HG03064 (cell line): ENCODE results near the gene RPL31.

Experiments
- ATAC-seq: cut with Tn5 transposase; IDR thresholded peaks from one replicate; pipeline ENCODE4 v1.9.1; 2021; ENCODE audit warnings: low read depth; ENCODE audit not compliant: unreplicated experiment

Gene RPL31

DNA sequence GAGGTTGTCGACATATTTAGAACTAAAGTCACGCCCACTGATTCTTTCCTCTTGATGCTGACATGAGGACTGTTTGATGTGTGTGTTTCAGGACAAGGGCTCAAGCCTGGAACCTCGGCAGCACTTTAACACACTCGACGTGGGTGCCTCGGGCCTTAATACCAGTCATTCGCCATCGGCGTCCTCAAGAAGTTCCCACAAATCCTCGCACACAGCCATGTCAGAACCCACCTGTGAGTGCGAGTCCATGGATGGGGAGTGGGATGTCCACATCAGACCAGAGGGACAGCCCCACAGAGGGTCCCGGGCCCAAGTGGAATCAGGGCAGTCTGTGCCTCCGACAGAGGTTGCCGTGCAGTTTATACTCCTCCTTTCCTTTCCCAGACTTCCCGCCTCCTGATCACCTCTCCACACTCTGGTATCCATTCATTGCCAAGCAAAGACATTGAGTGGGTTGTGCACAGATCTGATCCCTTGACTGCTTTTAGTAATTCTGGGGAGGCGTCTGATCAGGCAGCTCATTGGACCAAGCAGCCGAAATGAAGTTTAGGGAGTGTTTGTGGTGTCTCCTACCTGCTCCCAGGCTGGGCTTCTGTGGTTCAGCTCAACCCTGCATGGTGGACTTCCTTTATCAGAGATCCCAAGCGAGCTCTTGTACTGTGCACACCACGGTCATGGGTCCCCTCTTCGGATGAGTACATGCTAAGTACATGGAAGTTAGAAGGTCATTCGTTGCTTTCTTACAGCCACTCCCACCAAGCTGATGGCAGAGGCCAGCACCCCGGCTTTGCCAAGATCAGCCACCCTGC, 27.2 kb upstream of the RPL31 start:
- no peak for ATAC-seq

DNA sequence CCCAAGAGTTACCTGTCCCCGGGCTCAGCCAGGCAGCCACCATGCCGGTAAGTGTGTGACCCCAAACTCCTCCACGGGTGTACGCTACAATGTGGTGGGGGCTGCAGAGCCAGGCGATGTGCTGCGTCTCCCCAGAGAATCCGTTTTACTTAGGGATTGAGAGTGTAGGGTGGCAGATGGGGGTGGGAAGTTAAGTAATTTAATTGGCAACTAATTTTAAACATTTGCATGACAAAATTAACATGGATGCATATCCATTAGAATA, 26.6 kb upstream of the RPL31 start:
- ATAC-seq, result no peak

DNA sequence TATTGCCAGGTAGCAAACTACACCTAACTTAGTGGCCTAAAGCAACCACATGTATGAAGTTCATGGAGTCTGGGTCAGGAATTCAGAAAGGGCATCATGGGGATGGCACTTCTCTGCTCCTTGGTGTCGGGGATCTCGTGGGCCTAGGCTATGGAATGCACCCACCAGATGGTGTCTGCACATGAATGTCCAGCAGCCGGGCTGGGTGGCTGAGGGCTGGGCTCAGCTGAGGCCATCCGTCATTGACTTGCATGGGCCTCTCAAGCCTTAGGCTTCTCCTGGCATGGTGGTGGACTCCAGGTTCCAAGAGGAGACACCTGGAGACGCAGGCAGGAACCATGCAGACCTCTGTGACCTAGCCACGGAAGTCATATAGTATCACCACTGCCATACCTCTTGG, 26.0 kb upstream of the RPL31 start:
- no peak for ATAC-seq

DNA sequence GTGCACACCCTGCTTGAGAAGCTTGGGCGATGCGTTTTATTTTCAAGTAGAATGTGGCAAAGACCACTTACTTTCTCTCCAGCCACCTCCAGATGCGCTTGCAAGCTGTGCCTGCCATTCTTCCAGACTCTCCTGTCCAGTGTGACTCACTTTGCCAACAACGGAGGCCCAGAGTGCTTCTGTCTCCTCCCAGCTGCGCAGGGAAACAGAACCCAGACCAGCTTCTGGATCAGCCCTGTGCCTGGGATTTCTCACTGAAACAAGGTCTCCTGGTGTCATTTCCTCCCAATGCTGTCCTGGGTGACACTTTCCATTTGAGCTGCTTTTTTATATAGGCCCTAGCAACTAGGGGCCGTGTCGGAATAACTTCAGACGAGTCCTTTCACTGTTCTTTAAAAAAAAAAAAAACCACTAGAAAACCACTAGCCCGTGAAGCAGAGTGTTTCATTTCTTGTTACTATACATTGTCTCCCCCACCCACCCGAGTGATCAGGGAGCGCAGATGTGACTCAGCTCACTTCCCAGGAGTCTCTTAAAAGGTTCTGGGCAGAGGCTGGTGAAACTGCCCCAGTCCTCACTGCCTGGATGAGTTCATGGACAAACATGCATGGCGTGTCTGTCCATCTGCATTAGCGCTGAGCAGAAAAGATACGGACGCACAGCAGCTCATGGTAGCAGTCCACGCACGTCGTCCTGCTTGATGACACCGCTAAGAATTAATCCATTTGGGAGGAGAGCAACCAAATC, 25.3 kb upstream of the RPL31 start:
- ATAC-seq, result no peak

DNA sequence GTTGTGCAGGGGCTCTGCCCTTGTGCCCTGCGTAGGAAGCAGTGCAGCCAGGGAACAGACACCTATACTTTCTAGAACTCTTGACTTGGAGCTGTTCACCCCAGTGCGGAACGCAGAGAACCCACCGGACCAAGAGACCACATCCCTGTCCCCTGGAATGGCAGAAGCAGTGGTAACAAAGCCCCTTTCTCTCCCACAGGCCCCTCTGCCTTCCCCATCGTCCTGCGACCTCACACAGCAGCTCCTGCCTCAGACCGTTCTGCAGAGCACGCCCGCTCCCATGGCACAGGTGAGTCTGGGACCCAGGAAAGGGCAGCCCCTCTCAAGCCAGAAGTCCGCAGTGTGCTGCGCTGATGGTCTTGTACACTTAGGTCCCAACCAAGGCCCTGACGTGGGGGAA, 24.6 kb upstream of the RPL31 start:
- ATAC-seq, result no peak

DNA sequence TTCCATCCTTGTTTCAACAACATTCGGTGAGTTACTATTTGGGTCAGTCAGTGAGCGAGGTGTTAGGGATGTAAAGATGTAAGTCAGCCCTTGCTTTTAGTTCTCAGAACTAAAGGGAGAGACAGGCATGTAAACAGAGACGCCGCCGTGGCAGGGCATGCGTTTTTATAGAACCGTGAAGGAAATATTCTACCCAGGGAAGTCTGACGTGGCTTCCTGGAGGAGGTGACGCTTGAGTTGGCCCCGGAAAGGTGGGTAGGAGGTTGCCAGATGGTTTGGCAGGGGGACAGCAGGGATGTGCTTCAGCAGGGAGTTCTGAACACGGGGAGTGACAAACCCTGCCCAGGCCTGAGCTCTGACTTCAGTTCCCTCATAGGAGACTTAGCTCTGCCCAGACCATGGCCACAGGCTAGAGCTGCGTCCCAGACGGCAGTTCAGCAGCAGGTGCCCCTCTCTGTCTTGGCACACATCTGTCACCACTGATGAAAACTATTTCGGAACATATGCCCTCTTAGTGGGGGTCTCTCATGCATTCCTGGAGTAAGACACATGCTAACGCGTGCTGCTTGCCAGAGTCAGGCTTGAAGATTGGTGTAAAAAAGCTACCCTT, 23.4 kb upstream of the RPL31 start:
- no peak for ATAC-seq

DNA sequence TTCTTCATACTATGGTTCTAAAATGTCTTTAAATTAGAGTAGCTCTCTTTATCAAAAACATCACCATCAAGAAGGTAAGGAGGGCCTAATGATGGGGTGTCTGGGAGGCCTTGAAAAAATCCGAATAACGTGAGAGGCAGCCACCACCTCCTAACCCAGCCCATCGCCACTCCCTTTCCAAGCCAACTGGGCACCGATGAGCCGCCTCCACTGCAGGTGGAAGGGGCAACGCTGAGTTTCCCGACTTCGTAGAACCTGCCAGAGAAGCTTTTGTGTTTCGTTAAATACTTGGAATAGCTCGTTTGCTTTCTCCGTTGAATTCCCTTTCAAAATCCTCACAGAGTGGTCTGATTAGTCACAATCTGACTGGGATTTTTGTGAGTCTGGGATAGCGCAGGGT, 22.0 kb upstream of the RPL31 start:
- ATAC-seq, result no peak

DNA sequence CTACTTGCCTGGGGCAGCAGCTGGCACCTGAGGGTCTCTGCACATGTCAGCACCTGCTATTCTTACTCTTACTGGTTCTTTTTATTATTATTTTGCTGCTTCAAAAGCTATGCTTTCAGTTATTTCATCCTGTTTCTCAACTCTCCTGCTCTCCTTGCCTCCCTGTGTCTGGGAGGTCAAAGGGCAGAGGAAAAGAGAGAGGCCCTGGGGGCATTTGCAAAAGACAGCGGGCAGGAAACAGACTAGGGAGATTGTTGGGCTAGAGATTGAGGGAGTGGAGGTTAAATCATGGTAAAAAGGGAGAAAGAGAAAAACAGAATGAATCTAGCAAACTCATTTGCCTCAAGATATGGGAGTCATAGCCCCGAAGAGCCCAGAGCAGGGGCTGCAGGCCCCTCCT, 21.1 kb upstream of the RPL31 start:
- ATAC-seq, result no peak

DNA sequence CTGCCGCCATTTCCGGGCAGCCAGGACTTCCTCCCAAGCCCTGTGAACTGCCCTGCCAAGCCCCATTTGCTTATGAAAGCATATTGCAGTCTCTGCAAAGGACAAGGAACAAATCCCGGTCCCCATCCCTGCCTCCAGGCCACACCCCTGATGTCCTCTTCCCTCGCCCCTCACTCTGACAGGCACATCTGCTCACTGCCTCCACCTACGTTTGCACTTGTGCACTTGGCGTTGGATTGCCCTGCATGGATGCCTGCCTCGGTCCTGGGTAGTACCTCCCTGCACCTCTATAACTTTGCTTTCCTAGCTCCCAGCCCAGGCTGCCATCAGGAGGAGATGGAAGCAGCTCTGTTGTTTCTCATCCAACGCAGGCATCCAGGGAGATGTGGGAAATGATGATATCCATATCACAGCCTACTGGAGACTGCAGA, 19.6 kb upstream of the RPL31 start:
- no peak for ATAC-seq

DNA sequence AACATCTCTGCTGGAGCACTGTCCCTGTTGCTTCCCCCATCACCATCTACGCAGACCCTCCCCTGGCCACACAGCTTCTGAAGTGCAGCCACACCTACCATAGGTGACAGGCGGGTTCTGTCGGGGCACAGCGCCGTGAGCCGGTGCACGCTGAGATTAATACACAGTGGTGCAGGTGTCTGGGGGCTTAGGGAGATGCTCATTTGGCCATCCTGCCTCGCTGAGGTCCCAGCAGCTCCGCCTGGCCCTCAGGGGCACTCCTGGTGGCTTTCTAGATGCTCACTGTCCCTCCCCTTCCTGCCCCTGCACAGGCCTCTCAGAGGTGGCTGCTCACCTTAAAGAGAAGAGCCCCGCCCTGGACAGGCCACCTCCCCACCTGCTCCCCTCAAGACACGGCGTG, 18.9 kb upstream of the RPL31 start:
- no peak for ATAC-seq

DNA sequence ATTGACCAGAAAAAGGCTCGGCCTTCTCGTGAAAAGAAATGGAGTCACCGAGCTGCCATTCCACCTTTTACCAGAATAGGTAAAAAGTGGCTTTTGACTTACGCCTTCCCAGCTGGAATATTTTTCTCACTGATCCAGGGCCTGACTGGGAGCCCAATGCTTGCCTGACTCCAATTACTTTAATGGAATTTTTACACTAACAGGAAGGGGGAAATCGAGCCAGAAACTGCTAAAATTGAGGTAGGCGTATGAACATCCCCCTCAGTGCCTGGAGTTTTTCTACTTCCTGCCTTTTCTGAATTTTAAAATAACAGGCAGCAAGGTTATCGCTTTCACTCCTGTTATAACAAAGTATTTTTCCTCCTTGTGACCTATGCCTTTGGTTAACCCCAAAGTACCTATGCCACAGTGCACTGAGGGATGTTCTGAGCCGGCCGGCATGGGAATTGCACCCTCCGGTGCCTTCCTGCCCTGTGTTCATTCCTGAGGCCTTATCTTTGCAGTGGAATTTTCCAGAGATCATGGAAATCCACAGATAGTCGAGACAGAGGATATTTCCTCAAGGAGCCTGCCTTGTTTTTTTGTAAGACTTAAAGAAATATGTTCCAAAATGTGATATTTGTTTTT, 18.3 kb upstream of the RPL31 start:
- ATAC-seq, result no peak

DNA sequence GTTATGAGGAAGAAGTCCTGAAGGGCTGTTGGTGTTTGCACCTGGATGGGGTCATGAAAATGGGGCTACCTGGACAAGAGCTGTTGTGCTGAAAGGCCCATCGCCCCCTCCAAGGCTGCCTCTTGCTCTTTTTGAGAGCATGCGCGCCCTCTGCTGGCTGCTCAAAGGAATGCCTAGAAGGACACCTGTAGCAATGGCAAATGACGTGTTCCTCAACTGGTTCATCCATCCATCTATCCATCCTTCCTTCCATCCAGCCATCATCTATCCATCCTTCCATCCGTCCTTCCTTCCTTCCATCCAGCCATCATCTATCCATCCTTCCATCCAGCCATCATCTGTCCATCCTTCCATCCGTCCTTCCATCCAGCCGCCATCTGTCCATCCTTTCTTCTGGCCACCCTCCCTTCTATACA, 17.2 kb upstream of the RPL31 start:
- no peak for ATAC-seq

DNA sequence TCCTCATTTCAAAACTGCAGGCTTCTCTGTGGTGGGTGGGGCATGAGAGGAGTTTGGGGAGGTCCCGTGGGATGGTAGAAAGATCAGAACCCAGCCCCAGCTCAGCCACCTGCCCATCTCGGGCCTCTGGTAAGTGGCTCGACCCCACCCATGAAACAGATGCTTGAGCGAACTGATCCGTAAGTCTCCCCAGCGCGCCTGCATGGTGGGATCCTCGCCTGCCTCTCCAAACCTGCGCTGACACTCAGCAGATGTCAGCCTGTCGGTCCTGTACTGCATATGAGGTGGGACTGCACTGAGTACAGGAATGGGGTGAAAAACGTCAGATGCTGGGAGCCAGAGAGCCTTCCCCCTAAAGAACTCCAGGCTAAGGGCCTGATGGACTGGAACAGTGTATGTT, 15.9 kb upstream of the RPL31 start:
- ATAC-seq, result no peak

DNA sequence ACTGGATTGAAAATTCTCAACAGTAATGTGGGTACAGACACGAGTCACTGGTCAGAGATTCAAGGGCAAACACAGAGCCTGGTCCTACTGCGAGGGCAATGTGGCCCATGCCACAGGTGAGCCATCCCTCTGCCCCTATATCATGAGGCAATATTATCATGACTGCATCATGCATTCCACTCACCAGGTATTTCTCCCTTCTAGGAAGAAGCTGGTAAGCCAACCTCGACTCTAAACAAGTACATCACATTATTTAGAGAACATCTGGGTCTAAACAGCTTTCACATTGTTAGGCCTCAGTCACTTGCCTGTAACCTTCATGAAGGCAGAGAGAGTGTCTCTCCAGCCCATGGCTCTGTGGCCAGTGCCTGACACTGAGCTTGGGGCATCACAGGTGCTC, 14.6 kb upstream of the RPL31 start:
- ATAC-seq, result no peak

DNA sequence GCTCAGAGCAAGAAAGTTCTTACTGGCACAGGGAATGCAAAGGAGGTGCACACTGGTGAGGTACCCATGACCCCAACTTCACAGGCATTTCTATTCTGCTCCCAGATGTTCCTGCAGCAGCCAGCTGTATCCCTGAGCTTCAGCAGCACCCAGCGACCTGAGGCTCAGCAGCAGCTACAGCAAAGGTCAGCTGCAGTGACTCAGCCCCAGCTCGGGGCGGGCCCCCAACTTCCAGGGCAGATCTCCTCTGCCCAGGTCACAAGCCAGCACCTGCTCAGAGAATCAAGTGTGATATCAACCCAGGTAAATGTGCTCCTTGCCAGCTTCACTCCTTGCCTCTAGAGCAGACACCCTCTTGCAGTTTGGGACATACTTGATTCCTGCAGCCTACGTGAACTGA, 14.1 kb upstream of the RPL31 start:
- ATAC-seq, result no peak

DNA sequence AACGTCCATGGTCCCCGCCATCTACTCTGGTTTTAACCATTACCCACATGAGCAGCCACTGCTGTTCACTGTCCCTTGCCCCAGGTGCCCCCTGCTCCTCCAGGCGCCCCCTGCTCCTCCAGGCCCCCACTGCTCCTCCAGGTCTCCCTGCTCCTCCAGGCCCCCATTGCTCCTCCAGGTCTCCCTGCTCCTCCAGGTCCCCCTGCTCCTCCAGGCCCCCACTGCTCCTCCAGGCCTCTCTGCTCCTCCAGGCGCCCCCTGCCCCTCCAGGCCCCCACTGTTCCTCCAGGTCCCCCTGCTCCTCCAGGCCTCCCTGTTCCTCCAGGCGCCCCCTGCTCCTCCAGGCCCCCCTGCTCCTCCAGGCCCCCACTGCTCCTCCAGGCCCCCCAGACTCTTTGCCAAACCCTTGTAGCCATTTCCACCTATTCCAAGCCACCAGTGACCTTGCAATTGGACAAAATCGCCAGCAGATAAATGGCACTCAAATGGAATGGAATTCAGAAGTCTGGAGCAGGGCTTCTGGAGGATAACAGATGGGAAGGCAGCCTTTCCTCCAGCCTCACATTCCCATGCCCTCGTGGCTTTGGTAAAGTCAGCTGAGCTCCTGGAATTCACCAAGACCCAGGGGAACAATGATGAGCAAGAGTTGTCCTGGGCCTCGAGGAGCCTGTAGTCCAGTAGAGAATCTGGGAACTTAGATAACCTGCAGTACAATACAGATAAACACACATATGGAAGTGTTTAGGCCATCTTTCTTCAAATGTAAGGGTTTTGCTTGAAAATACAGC, 13.3 kb upstream of the RPL31 start:
- ATAC-seq, result no peak

DNA sequence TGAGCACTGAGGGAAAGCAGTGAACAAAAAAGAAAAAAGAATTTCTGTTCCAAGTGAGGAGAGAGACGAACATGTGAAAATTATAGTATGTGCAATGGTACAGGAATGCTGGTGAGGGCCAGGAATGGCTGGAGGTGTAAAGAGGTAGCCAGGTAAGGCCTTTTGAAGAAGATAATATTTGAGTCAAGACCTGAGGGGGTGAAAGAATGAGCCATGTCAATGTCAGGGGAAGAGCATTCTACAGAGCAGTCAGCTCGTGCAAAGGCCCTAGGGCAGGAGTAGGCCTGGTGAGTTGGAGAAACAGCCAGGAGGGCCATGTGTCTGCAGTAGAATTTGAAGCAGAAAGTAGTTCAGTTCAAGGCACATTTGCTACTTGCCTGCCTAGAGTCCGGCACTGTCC, 12.4 kb upstream of the RPL31 start:
- no peak for ATAC-seq

DNA sequence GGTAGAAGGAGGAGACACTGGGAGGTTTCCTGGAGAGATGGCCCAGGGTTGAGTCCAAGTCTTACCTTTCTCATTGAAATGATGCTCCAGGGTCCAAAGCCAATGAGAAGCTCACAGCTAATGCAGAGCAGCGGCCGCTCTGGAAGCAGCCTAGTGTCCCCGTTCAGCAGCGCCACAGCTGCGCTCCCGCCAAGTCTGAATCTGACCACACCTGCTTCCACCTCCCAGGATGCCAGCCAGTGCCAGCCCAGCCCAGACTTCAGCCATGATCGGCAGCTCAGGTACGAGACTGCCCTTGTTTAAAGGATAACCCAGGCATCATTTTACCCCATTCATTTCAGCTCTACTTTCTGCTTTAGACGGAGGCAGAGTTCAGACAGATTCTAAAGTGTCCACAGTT, 11.9 kb upstream of the RPL31 start:
- ATAC-seq, result no peak

DNA sequence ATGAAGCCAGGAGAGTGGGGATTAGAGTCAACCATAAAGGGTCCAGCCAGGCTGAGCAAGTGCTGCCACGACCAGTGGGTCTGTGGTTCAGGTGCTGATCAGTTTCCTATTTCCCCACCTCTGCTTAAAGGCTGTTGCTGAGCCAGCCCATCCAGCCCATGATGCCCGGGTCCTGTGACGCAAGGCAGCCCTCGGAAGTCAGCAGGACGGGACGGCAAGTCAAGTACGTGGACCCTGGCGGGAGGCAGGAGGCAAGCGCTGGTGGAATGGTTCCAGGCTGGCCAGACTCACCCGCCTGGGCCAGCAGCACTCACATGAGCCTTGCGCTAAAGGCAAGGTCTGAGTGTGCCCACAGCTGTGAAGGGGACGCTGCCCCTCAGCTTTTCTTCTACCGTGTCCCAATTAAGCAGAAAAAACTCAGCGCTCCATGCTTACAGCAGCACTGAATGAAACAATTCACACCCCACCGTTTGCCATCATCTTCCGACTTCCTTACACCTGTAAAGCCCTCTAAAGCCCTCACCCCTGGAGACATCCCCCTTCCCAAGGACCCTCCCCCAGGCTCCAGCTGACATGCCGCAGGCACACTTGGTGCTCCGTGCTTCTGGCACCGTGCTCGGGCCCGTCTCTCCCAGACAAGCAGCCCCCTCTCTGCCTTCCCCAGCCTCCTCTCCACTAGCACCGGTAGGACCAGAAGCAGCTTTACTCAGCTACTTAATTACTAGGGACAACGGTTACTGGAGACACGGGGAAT, 11.3 kb upstream of the RPL31 start:
- no peak for ATAC-seq

DNA sequence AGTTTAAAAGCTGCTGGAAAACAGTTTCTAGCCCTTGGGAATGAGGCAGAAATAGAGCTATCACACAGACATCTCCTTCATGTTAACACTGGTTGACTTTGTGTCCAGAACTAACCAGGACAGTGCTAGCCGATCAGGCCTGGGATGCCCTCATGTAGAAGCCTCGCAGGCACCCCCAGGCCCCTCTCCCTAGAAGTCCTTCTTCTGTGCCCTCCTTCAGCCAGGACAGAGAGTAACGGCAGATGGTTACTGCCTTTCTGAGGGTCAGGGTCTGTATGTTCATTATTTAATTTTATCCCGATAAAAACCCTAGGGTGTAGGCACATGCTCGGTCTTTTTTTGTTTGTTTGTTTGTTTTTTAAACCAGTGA, 10.7 kb upstream of the RPL31 start:
- ATAC-seq, result no peak
